ENCODE results near the gene CABLES1.

Gene CABLES1

GRCh38 chr18:23257686-23258565, 122.6 kb downstream of the CABLES1 start:
- H3K4me3 ChIP-seq (ENCODE audit: insufficient read depth, low read length, poor library complexity, severe bottlenecking) = no peak overlapping the region
- no peaks in the 10 kb centered on the region for H3K79me2 ChIP-seq (ENCODE audit: insufficient read depth, low read length)
- no peaks in the 10 kb centered on the region for H4K20me1 ChIP-seq (ENCODE audit: low read depth, low read length)
- no peak overlapping the region for H3K27ac ChIP-seq (ENCODE audit: low read depth, low read length)
- H3K4me2 ChIP-seq (ENCODE audit: low read depth, low read length, poor library complexity, severe bottlenecking) = no peak overlapping the region
- no peak overlapping the region for H2AFZ ChIP-seq (ENCODE audit: low read depth, low read length, severe bottlenecking)
- H3K36me3 ChIP-seq (ENCODE audit: low read length) = no peaks in the 10 kb centered on the region
- H3K9me2 ChIP-seq (replicated peaks; ENCODE audit: insufficient read depth, low read length) = no peaks in the 10 kb centered on the region
- H3K9me3 ChIP-seq (ENCODE audit: insufficient read depth, low read length) = no peaks in the 10 kb centered on the region
- TF ChIP-seq CTCF (IDR thresholded peaks at IDR 0.05; ENCODE audit: insufficient read depth, low read length, poor library complexity, severe bottlenecking) (no peak), EZH2phosphoT487 (conservative IDR thresholded peaks at IDR 0.05; ENCODE audit: low read length) (no peak)
- H3K27me3 ChIP-seq (ENCODE audit: low read length) = no peaks in the 10 kb centered on the region
- H3K9ac ChIP-seq (ENCODE audit: low read length) = no peak overlapping the region
- no peaks in the 10 kb centered on the region for H3F3A ChIP-seq (ENCODE audit: insufficient read depth)

GRCh38 chr18:23258566-23259469, 123.5 kb downstream of the CABLES1 start:
- Histone ChIP-seq H3K9me3 (ENCODE audit: insufficient read depth, low read length) (no peaks in the 10 kb centered on the region), H3K9me2 (replicated peaks; ENCODE audit: insufficient read depth, low read length) (no peaks in the 10 kb centered on the region), H3K4me3 (ENCODE audit: insufficient read depth, low read length, poor library complexity, severe bottlenecking) (no peak overlapping the region), H3F3A (ENCODE audit: insufficient read depth) (no peaks in the 10 kb centered on the region), H3K36me3 (ENCODE audit: low read length) (no peaks in the 10 kb centered on the region), H4K20me1 (ENCODE audit: low read depth, low read length) (no peaks in the 10 kb centered on the region), H2AFZ (ENCODE audit: low read depth, low read length, severe bottlenecking) (no peak overlapping the region), H3K9ac (ENCODE audit: low read length) (no peak overlapping the region), H3K27ac (ENCODE audit: low read depth, low read length) (no peak overlapping the region), H3K27me3 (ENCODE audit: low read length) (no peaks in the 10 kb centered on the region), H3K79me2 (ENCODE audit: insufficient read depth, low read length) (no peaks in the 10 kb centered on the region), H3K4me2 (ENCODE audit: low read depth, low read length, poor library complexity, severe bottlenecking) (no peak overlapping the region)
- no peak for TF ChIP-seq CTCF (IDR thresholded peaks at IDR 0.05; ENCODE audit: insufficient read depth, low read length, poor library complexity, severe bottlenecking)
- TF ChIP-seq EZH2phosphoT487 (conservative IDR thresholded peaks at IDR 0.05; ENCODE audit: low read length) = no peak

DNA sequence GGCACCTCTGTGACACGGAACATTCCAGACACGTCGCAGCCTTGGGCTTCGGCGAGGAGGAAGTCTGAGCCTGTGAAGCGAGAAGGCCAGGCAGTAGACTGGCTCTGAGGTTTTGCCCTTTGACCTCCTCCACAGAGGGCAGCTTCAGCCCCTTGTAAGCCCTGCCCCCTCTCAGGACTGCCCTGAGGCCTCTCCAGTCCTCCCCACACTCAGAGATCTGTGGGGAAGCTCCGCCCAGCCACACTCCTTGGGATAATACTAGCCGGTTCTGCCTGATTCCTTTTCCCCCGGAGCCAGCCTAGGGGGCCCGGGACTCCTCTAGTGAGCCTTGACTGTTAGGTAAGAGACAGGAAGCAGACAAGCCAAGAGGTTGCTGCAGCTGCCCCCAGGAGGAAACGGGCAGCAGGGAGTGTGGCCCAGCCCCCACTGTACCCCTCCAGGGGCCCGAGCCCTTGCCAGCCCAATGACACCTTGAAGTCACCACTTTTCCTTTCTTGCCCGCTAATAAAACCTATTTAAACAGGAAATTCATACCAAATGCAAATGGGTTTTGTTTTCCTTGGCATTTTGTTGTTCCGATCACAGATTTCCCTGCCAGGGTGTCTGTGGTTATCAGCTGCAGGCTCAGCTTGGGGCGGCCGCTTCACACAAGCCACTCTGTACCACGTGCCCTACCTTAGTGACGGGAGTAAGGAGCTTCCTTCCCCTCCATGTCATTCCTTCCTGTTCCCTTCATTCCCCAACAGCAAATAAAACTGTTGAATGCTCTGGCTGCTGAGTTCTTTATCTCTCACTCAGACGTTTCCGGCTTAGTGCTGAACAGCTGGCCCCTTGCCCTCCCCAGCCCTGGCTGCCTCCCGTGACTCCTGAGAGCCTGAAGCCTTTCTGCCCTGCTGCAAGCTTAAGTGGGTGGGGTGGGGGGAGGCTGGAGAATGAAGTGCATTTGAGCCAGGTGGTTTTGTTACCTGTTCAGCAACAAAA, 124.7 kb downstream of the CABLES1 start:
- H3K9me2 ChIP-seq (replicated peaks; ENCODE audit: insufficient read depth, low read length) = no peaks in the 10 kb centered on the region
- no peaks in the 10 kb centered on the region for H3K9me3 ChIP-seq (ENCODE audit: insufficient read depth, low read length)
- no peak overlapping the region for H3K4me3 ChIP-seq (ENCODE audit: insufficient read depth, low read length, poor library complexity, severe bottlenecking)
- H2AFZ ChIP-seq (ENCODE audit: low read depth, low read length, severe bottlenecking) = no peak overlapping the region
- no peak overlapping the region for H3K27ac ChIP-seq (ENCODE audit: low read depth, low read length)
- TF ChIP-seq EZH2phosphoT487 (conservative IDR thresholded peaks at IDR 0.05; ENCODE audit: low read length) (no peak), CTCF (IDR thresholded peaks at IDR 0.05; ENCODE audit: insufficient read depth, low read length, poor library complexity, severe bottlenecking) (no peak)
- no peaks in the 10 kb centered on the region for H3K36me3 ChIP-seq (ENCODE audit: low read length)
- H3K79me2 ChIP-seq (ENCODE audit: insufficient read depth, low read length) = no peaks in the 10 kb centered on the region
- H3K4me2 ChIP-seq (ENCODE audit: low read depth, low read length, poor library complexity, severe bottlenecking) = no peak overlapping the region
- H3F3A ChIP-seq (ENCODE audit: insufficient read depth) = no peaks in the 10 kb centered on the region
- H3K27me3 ChIP-seq (ENCODE audit: low read length) = no peaks in the 10 kb centered on the region
- no peak overlapping the region for H3K9ac ChIP-seq (ENCODE audit: low read length)
- no peaks in the 10 kb centered on the region for H4K20me1 ChIP-seq (ENCODE audit: low read depth, low read length)

All from SU-DHL-6 (cell line).